ENCODE results near the gene PLA2G4E.

PLA2G4E gene

GRCh38 chr15:42050484-42051255 lies 29.8 kb upstream of the PLA2G4E start:
- no peak for DNase-seq

GRCh38 chr15:42048821-42049200 lies 28.0 kb upstream of the PLA2G4E start:
- no peak for DNase-seq

- no peak for DNase-seq
Measured at GRCh38 chr15:42048080-42048820, 27.4 kb upstream of the PLA2G4E start.

GRCh38 chr15:42046597-42046996 lies 25.8 kb upstream of the PLA2G4E start:
- no peak for DNase-seq

- no peak for DNase-seq
Measured at GRCh38 chr15:42045211-42045615, 24.4 kb upstream of the PLA2G4E start.

DNA sequence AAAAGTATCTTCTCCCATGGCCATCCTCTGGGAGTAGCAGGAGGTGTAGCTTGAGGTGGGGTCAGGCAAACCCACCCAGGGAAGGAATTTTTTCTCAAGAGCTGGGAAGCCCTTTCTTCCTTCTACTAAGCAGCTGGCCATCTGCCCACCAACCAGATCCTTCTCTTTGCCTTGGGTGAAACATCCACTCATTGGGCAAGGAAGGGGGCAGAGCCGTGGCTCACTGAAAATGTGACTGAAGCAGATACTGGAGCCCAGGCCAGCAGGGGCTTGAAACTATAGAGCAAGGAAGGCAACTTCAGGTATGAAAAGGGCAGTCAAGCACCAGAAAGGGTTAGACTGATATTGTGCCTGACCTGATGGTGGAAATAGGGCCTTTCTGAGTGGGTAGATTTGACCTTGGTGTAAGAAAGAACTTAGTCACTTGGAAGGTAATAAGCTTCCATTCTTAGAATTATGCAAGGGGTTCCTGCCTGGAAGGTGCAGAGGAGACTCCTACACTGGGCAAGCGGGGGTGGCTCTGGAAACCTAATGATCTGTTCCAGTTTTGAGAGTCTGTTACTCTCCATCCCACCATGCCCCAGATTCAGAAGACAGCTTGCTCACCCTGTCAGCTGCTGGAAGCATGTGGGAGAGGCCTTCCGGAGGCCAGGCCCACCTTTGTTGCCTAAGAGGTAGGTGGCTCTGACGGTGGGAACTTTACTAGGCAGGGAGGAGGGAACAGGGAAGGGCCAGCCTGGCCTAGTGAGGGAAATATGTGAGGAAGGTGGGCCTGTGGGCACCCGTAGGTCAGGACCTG lies 22.0 kb upstream of the PLA2G4E start:
- no peak for DNase-seq

- no peak for DNase-seq
Measured at GRCh38 chr15:42038401-42038800, 17.6 kb upstream of the PLA2G4E start.

DNA sequence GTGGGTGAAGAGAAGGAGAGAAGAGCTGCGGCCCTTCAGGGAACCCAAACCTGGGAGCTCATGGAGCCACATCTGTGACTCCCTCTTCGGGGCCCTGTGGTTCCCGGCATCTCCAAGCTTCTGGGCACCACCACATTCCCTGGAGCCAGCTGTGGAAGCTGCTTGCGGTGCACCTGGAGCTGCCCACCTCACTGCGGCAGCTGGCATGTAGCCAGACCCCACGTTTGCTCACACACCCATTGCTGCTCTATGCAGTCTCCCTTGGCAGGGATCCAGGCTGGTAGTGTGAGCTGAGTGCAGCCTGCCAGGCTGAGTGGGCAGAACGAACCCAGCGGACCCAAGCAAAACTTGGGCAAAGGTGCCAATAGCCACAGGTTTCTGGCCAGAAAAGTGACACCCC lies 16.8 kb upstream of the PLA2G4E start:
- DNase-seq = no peak

- no peak for DNase-seq
Measured at GRCh38 chr15:42036966-42037365, 16.1 kb upstream of the PLA2G4E start.

DNA sequence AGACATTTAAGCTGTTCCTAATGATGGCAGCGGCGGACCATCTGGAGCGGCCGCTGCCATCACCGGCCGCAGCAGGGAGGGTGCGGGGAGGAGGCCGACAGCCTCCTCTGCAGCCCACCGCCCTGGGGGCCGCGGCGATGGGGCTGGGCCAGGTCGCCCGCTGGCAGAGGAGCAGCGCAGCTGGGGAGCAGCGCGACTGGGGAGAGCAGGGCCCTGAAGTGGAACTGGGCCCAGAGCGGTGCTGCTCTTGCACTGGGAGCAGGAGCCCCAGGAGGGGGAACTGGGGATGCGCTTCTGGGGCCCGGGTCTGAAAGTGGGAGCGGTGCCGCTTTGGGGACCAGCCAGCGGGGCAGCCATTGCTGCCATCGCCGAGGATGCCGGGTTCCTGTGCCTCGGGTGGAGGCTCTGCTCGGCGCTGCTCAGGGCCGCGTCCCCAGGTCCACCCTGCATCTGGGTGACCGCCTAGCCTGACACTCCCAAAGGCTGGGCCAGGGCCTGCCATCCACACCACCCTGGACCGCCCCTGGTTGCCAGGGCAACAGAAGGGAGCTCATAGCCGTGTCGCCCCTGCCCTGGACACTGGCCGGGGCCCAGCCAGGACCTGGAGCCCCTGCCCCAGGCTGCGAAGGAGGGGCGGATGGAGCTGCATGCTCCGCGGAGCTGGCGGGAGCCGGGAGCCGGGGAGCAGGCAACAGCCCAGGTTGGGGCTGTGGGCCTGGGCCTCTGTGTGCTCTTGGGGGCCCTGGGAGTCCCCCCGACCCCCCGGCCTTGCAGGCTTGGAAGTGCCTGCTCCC lies 15.5 kb upstream of the PLA2G4E start:
- DNase-seq = no peak

- no peak for DNase-seq
Measured at GRCh38 chr15:42035435-42035761, 14.6 kb upstream of the PLA2G4E start.

GRCh38 chr15:42034628-42035434 lies 14.0 kb upstream of the PLA2G4E start:
- no peak for DNase-seq

DNA sequence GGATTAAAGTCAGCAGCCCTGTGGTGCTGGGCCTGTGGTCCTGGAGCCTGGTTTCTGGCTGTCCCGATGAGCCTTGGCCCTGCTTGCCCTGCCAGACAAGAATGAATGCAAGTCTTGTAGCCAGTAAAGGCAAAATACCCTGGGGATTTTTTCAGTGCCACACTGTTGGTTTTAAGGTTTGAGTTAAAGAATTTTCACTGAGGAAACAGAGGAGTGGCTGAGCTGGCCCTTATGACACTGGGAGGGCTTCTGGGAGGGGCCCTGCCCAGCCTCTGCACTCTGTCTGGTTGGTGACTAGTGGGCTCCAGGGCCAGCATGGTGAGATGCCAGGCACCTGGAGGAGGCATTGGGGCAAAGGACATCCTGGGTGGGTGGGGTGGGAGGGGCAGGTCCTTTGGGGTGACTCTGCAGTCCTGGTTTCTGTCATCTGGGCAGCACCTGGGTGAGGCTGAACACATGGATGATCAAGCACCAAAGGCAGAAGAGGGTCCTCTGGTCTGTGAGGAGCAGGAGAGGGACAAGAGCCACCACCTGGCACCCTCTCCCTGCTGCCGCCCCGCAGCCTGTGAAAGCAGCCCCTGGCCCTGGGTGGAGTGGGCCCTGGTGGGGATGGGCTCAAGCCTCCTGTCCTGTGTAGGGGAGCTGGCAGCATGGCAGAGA lies 12.5 kb upstream of the PLA2G4E start:
- DNase-seq = no peak

- DNase-seq = no peak
Measured at GRCh38 chr15:42032376-42033213, 11.8 kb upstream of the PLA2G4E start.

DNA sequence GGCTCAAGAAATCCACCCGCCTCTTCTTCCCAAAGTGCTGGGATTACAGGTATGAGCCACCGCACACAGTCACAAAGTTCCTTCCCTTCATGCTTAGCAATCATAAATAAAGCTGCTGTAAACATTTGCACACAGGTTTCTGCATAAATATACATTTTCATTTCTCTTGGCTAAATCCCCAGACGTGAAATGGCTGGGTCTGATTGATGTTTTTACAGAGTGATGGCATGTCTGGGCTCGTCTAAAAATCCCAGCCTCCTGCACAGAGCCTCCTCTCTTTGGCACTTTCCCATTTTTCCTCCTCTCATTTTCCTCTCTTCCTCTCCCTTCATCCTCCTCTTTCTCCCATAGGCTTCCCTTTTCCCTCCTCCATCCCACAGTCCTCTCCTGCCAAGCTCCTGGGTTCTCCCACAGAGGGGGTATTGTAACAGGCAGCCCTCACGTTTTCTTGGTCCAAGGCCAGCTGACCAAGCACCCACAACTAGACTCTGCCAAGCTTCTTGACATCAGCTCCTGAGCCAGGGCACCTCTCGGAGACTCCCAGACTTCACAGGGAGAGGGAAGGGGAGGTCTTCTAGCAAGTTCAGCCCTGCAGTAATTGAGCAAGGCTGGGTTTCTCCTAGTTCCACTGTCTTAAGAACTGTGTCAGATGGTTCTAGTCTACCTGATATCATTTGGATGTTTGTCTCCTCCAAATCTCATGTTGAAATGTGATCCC lies 10.5 kb upstream of the PLA2G4E start:
- DNase-seq = no peak

GRCh38 chr15:42027521-42027920 lies 6.7 kb upstream of the PLA2G4E start:
- DNase-seq = no peak

- no peak for DNase-seq
Measured at GRCh38 chr15:42024303-42024702, 3.5 kb upstream of the PLA2G4E start.

DNA sequence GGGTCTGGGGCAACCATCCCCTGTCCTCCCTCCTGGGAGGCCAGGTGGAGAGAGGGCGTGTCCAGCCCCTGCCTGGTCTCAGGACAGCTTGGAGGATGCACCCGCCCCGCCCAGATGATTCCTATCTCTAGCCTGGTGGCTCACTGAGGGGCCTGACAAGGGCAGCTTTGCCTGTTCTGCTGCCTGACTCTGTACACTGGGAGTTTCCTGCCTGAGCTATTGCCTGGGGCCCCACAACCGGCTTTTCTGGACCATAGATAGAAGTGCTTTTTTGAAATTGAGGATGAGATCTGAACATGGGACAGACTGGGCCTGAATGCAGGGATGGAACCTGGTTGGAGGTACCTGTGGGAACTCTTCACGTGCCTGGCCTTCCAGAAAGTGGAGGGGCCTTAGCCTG lies 751 bp upstream of the PLA2G4E start:
- no peak for DNase-seq

DNA sequence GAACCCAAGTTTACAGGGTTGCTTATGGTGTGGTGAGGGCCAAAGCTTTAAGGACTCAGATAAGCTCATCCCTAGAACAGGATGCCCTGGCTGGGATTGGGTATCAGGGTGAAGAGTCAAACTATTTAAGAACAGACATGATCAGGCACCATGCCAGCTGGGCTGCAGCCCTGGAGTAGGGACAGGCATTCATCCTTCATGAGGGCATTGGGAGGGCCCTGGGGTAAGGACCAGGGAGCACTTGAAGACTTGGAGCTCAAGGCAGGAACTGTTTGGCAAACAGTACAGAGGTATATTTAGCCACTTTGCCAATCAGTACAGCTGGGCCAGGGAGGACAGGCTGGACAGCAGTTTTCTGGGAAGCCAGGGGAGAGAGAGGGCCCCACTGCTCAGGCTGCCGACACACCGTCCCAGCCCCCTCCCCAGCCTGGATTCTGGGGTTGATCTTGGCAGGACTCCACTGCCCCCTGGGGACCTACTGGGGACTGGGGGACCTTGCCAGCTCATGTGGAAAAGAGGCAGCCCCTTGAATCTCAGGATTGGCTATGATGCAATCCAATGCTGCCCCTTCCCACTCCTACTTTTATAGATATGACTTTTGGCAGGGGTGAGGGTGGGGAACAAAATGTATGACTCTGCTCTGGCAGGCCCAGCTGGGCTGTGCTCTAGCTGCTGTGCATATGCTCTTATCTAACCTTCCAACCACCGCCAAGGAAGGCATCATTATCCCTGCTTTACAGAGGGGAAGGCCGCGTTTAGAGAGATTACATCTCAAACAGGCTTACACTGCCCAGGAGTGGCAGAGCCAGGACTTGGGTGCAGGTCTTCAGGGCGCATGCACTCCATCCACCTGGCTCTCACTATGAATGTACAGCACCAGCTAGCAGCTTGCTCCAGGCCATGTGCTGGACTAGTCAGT lies 2.3 kb downstream of the PLA2G4E start:
- DNase-seq = no peak

Measured in activated T-cell treated with anti-CD3 and anti-CD28 coated beads for 4 hours (primary cell).